Neural crest cell (in vitro differentiated cells): Measurements from ENCODE around the gene SNAPC5. TPM values are rescaled to one million over a fixed set of nuclear protein-coding genes. Genes with fewer than 3 reads are reported as not detected.
"Not testable (repeated sequence)": the region's sequence is repeated elsewhere in the genome, so short reads cannot be mapped to it uniquely, and the experiment has no call there.

ENCODE experiments used
- DNase-seq: peaks from one replicate; pipeline ENCODE4 v3.0.0; 2021; ENCODE audit warnings: low read depth, mixed read lengths, low spot score
- H3K27ac Mint-ChIP-seq: one replicate; pipeline ENCODE4 v1.8.0; 2021; ENCODE audit warnings: mild to moderate bottlenecking, mixed read lengths; ENCODE audit not compliant: unreplicated experiment
- H3K27me3 Mint-ChIP-seq: 2 replicates; pipeline ENCODE4 v1.8.0; 2021; ENCODE audit warnings: low read depth, mild to moderate bottlenecking, mixed read lengths
- H3K36me3 Mint-ChIP-seq: 2 replicates; pipeline ENCODE4 v1.8.0; 2021; ENCODE audit warnings: low read depth, mild to moderate bottlenecking, mixed read lengths
- H3K4me1 Mint-ChIP-seq: 2 replicates; pipeline ENCODE4 v1.8.0; 2021; ENCODE audit warnings: mixed read lengths
- H3K4me3 Mint-ChIP-seq: one replicate; pipeline ENCODE4 v1.8.0; 2021; ENCODE audit warnings: mild to moderate bottlenecking, mixed read lengths
- H3K9me3 Mint-ChIP-seq: 2 replicates; pipeline ENCODE4 v1.8.0; 2021; ENCODE audit warnings: mixed read lengths
- CTCF ChIP-seq: fragments of 200-600 bp; sonication (generic); conservative IDR thresholded peaks from 2 replicates; pipeline ENCODE4 v1.5.0; 2021; ENCODE audit warnings: antibody characterized with exemption, mild to moderate bottlenecking
- total RNA-seq: library from RNA; stranded (reverse); gene quantifications from 2 replicates; pipeline ENCODE4 v1.2.1, GENCODE V29; 2021

Gene SNAPC5
- total RNA-seq, 1 donor from 2014 or later, result 23.3 TPM

GRCh38 chr15:66474135-66474534 is 23.4 kb downstream of the SNAPC5 start:
- Mint-ChIP-seq H3K27ac (no peak overlapping the region), H3K27me3 (no peaks in the 10 kb centered on the region), H3K4me3 (no peak overlapping the region), H3K36me3 (no peaks in the 10 kb centered on the region), H3K9me3 (no peaks in the 10 kb centered on the region), H3K4me1 (peaks cover 18% of the 10 kb centered on the region)
- TF ChIP-seq CTCF, result no peak
- no peak for DNase-seq

GRCh38 chr15:66472176-66472999 is 25.2 kb downstream of the SNAPC5 start:
- no peak overlapping the region for H3K4me3 Mint-ChIP-seq
- no peaks in the 10 kb centered on the region for H3K9me3 Mint-ChIP-seq
- peak overlapping the region; percentile 21 for H3K27ac Mint-ChIP-seq
- peaks cover 18% of the 10 kb centered on the region for H3K4me1 Mint-ChIP-seq
- peaks cover 2% of the 10 kb centered on the region for H3K36me3 Mint-ChIP-seq
- no peak for TF ChIP-seq CTCF
- no peaks in the 10 kb centered on the region for H3K27me3 Mint-ChIP-seq
- DNase-seq, result no peak

- not testable (repeated sequence) for DNase-seq, H3K27ac Mint-ChIP-seq, H3K9me3 Mint-ChIP-seq, H3K27me3 Mint-ChIP-seq, H3K4me3 Mint-ChIP-seq
- Mint-ChIP-seq H3K36me3 (peaks cover 12% of the 10 kb centered on the region), H3K4me1 (peaks cover 18% of the 10 kb centered on the region)
Observed at GRCh38 chr15:66470825-66471224, 26.7 kb downstream of the SNAPC5 start.

GRCh38 chr15:66467162-66468040 is 30.2 kb downstream of the SNAPC5 start:
- H3K27me3 Mint-ChIP-seq, H3K9me3 Mint-ChIP-seq, H3K4me3 Mint-ChIP-seq, H3K4me1 Mint-ChIP-seq, DNase-seq, H3K27ac Mint-ChIP-seq: not testable (repeated sequence)
- peaks cover 25% of the 10 kb centered on the region for H3K36me3 Mint-ChIP-seq

GRCh38 chr15:66465294-66465693 is 32.3 kb downstream of the SNAPC5 start:
- H3K9me3 Mint-ChIP-seq, DNase-seq, H3K27ac Mint-ChIP-seq, H3K4me1 Mint-ChIP-seq, H3K4me3 Mint-ChIP-seq, H3K27me3 Mint-ChIP-seq: not testable (repeated sequence)
- H3K36me3 Mint-ChIP-seq, result peaks cover 25% of the 10 kb centered on the region

- peaks cover 4% of the 10 kb centered on the region for H3K9me3 Mint-ChIP-seq
- TF ChIP-seq CTCF, result no peak
- H3K4me1 Mint-ChIP-seq, result peaks cover 5% of the 10 kb centered on the region
- no peak for DNase-seq
- H3K36me3 Mint-ChIP-seq, result peaks cover 22% of the 10 kb centered on the region
- no peak overlapping the region for H3K27ac Mint-ChIP-seq
- no peaks in the 10 kb centered on the region for H3K27me3 Mint-ChIP-seq
- H3K4me3 Mint-ChIP-seq, result no peak overlapping the region
Observed at GRCh38 chr15:66462627-66463026, 34.9 kb downstream of the SNAPC5 start.

GRCh38 chr15:66461917-66462316 is 35.6 kb downstream of the SNAPC5 start:
- Mint-ChIP-seq H3K27ac (no peak overlapping the region), H3K9me3 (peaks cover 4% of the 10 kb centered on the region), H3K4me3 (no peak overlapping the region), H3K36me3 (peaks cover 20% of the 10 kb centered on the region), H3K4me1 (peaks cover 5% of the 10 kb centered on the region), H3K27me3 (no peaks in the 10 kb centered on the region)
- DNase-seq, result no peak
- TF ChIP-seq CTCF, result no peak

- not testable (repeated sequence) for DNase-seq, H3K4me3 Mint-ChIP-seq, H3K4me1 Mint-ChIP-seq, H3K9me3 Mint-ChIP-seq, H3K27ac Mint-ChIP-seq, H3K27me3 Mint-ChIP-seq
- peaks cover 16% of the 10 kb centered on the region for H3K36me3 Mint-ChIP-seq
Observed at GRCh38 chr15:66461294-66461693, 36.3 kb downstream of the SNAPC5 start.
